K562 treated with DMSO at 1 percent for 4 hours (cell line): Measurements from ENCODE around the gene TRIM43B. TPM values are rescaled to one million over a fixed set of nuclear protein-coding genes. Genes with fewer than 3 reads are reported as not detected.

Source experiments
- total RNA-seq: library from RNA; unstranded; fragments of 300-600 nt; gene quantifications from 2 replicates; pipeline ENCODE4 v1.2.3, GENCODE V29; 2022; ENCODE audit not compliant: insufficient read depth

TRIM43B gene
- total RNA-seq: not detected in 2 replicates

GRCh38 chr2:95484654-95485053, at the start of gene TRIM43B:
TSS of gene TRIM43B (minus strand) at chr2:95484754. CDS start at chr2:95482714, 2,040 bp downstream.

Other genes starting within 250 kb of the TRIM43B start
- not detected in 2 replicates for gene PROM2, start 210.3 kb downstream of the TRIM43B start, total RNA-seq
- not detected in 2 replicates for gene KCNIP3, start 187.4 kb downstream of the TRIM43B start, total RNA-seq
- gene FAHD2A, start 82.0 kb downstream of the TRIM43B start, total RNA-seq: 27.0 and 27.1 TPM in 2 replicates
- gene TRIM43, start 107.2 kb upstream of the TRIM43B start, total RNA-seq: not detected in 2 replicates